GM10248 (cell line): ENCODE results near the gene PLCH1.

Experiments used
- CTCF ChIA-PET: fragments of 300-600 bp; sonication (Branson Sonifier 250); formaldehyde crosslinking; extraction: SDS; loops from one replicate; lab custom pipeline; 2021; ENCODE audit warnings: antibody characterized with exemption; lab: Yijun Ruan, JAX
- POLR2A ChIA-PET: fragments of 350-650 bp; sonication (Branson Sonifier 250); formaldehyde crosslinking; extraction: SDS; loops from one replicate; lab custom pipeline; 2020; ENCODE audit warnings: antibody characterized with exemption; lab: Yijun Ruan, JAX
- DNase-seq: peaks from one replicate; pipeline ENCODE4 v3.0.0; 2012; ENCODE audit errors: extremely low spot score
- TF ChIP-seq, protein P1 (sequence below): IDR thresholded peaks from 2 replicates; pipeline ENCODE4 v1.5.1; 2012; ENCODE audit warnings: mild to moderate bottlenecking, low read depth; ENCODE audit errors: extremely low read depth, missing control alignments, control extremely low read depth

PLCH1 gene

DNA sequence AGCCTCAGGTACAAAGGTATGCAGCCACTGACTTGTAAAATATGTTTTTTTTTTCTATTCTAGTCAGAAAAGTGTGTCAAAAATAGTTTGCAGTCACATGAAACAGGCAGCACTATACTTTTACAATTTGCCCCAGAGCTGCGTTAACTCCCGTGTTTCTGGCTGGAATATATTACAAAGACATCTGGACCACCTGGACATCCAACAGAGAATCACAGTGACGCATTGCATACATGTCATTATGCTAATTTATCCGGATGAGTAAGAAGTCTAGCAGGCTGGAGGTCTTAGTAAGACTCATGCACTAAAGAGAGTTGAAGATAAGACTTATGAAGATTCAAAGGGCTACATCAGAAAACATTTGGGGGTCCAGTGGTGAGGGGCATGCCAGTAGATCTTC lies 412.2 kb downstream of the PLCH1 start:
- ChIA-PET CTCF (interaction anchor here (4.2 kb wide), 1 partner anchor 10 kb away, joined by 27 read pairs; no protein-coding TSS in a partner anchor), POLR2A (no interaction called here)
- no peak for DNase-seq
- TF ChIP-seq, protein P1, sequence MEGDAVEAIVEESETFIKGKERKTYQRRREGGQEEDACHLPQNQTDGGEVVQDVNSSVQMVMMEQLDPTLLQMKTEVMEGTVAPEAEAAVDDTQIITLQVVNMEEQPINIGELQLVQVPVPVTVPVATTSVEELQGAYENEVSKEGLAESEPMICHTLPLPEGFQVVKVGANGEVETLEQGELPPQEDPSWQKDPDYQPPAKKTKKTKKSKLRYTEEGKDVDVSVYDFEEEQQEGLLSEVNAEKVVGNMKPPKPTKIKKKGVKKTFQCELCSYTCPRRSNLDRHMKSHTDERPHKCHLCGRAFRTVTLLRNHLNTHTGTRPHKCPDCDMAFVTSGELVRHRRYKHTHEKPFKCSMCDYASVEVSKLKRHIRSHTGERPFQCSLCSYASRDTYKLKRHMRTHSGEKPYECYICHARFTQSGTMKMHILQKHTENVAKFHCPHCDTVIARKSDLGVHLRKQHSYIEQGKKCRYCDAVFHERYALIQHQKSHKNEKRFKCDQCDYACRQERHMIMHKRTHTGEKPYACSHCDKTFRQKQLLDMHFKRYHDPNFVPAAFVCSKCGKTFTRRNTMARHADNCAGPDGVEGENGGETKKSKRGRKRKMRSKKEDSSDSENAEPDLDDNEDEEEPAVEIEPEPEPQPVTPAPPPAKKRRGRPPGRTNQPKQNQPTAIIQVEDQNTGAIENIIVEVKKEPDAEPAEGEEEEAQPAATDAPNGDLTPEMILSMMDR: no peak

DNA sequence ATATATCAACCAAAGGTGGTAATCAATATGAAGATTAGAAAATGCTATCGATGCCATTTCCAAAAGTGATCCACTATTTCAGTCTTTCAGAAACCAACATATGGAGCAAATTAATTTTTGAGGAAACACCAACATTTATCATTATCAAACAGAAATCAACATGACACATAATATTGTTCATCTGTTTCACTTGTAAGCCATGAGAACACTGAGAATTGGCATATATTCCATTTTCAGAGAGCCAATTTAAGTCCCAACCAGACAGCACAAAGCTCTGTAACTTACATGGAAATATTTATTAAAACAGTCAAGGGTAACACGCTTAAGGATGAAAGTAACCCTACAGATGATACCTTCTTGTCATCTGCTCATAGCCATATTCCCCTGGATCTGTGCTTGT lies 413.8 kb downstream of the PLCH1 start:
- CTCF ChIA-PET: no interaction called here
- TF ChIP-seq, protein P1: no peak
- POLR2A ChIA-PET: no interaction called here
- DNase-seq: no peak

DNA sequence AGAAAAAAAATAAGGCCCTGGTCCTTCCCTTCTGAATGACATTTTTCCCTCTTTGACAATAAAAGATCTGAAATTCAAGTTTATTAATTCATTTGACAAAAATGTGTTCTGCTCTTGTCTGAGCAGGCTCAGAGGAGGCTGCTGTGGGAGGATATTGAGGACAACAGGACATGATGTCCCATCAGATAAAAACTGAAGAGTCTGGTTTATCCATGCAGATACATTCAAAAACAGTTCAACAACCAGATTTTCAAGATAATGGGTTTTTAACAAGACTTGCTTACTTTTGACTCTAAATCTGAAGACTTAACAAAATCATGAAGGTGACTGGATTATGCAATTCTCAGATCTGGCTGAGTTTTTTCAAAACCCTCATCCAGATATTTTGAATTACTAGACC lies 414.5 kb downstream of the PLCH1 start:
- TF ChIP-seq, protein P1: no peak
- CTCF ChIA-PET: no interaction called here
- POLR2A ChIA-PET: no interaction called here
- DNase-seq: no peak

DNA sequence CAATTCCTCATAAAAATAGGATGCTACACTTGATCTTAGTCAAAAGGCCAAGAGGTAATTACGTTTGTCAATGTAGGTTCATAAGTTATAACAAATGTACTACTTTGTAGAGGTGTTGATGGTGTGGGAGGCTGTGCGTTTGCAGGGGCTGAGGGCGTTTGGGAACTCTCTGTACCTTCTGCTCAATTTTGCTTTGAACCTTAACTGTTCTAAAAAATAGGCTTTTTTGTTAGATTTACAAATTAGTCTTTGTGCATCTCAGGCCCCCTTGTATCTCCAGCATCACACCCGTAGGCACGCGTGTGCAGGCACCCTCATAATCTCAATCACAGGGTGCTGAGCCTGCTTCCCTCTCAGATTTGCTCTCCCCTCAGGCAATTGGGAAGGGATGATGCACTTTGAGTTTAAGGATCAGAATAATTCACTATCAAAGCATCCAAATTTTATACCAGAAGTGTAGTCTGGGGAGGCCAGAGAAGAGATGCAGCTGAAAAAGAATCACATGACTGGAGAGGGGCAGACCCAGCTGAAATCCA lies 415.3 kb downstream of the PLCH1 start:
- no peak for DNase-seq
- ChIA-PET CTCF (no interaction called here), POLR2A (no interaction called here)
- TF ChIP-seq, protein P1: no peak

DNA sequence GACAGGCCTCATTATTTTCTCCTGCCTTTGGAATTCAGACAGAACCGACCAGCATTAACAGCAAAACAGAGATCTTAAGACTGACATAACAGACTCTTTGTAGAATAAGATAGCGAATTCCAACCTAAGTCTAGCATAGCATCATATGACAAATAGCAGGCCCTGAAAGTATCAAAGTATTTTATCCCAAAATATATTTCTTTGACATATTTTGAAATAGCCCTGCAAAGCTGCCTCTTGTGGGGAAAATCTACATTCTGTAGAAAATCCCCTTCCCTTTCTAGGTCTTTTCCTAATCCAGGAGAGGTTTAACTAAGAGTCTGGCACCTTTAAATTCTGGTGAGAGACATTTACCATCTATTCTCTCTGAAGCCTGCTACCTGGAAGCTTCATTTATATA lies 417.0 kb downstream of the PLCH1 start:
- TF ChIP-seq, protein P1: no peak
- CTCF ChIA-PET: no interaction called here
- no peak for DNase-seq
- POLR2A ChIA-PET: no interaction called here

DNA sequence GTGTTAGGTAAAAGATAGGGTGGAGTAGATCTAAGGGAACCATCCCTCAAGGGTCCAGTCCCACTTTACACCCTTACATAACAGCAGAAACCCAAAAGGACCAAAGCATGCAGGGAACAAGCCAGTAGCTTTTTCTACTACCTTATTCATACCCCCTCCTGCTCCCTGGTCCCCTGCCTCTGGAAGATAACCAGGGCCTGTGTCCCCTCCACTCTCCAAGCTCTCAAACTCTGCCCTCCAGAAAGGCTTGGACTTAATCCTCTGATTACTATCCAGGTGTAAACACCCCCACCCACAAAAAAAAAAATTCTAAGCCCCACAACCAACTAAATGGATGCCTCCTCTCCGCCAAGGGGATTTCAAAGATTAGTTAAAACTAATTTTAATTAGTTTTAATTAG lies 417.4 kb downstream of the PLCH1 start:
- ChIA-PET POLR2A (no interaction called here), CTCF (interaction anchor here (1.4 kb wide), 1 partner anchor 9 kb away, joined by 4 read pairs; no protein-coding TSS in a partner anchor)
- DNase-seq: no peak
- TF ChIP-seq, protein P1: no peak
